RWPE1 (cell line): ENCODE results near the gene AATK.

ENCODE experiments used
- CTCF ChIA-PET: fragments of 350-600 bp; sonication (Branson Sonifier 250); formaldehyde crosslinking; extraction: SDS; loops from one replicate; lab custom pipeline; 2021; lab: Yijun Ruan, JAX
- POLR2A ChIA-PET: fragments of 400-600 bp; formaldehyde crosslinking; extraction: SDS; loops from one replicate; lab custom pipeline; 2020; ENCODE audit warnings: antibody characterized with exemption; ENCODE audit not compliant: low non-redundant PET; lab: Yijun Ruan, JAX
- DNase-seq: peaks from one replicate; pipeline ENCODE4 v3.0.0; 2012; ENCODE audit warnings: low spot score
- H3K27ac ChIP-seq: fragments of 450-650 bp; 2 replicates; pipeline ENCODE4 v1.5.1; 2017
- CTCF ChIP-seq: fragments of 450-650 bp; conservative IDR thresholded peaks from 2 replicates; pipeline ENCODE4 v1.5.1; 2017; ENCODE audit warnings: low read depth, mild to moderate bottlenecking

AATK gene

GRCh38 chr17:81092518-81093095 lies 73.4 kb downstream of the AATK start:
- peak overlapping the region; percentile 99 for H3K27ac ChIP-seq
- no peak for DNase-seq
- TF ChIP-seq CTCF: no peak
- POLR2A ChIA-PET: no interaction called here
- CTCF ChIA-PET: interaction anchor here (0.7 to 1.3 kb wide), 2 partner anchors 9 to 112 kb away, joined by 3 to 4 read pairs; no protein-coding TSS in a partner anchor

DNA sequence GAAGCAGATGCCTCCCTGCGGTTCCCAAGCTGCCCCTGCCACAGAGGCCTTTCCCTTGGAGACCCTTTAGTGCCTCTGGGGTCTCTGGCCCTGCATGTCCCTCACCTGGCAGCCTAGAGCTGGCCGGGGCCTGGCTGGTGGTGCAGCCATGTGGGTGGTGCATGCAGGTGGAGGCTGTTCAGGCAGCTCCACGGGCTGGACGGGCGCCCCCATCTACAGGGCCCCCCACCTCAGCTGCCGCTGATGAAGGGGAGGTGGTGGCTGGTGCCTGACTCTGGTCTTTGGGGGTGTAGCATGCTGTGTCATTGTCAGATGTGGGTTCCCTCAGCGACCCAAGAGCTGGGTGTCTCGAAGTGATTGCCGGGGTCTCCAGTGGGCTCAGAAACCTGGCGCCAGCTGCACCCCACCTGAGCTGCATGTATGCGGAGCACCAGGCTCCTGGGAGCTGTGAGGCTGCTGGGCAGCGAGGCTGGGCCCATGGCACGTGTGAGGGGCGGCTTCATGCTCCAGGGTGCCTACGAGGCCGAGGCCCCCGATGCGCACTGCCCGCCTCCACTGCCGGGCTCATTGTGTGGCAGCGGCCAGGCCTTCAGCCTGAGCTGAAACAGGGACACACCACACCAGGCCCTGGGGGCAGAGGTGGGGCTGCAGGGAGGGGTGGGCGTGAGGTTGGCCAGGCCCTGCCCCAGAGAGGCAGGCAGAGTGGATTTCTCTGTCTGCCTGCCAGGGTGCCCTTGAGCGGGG lies 74.1 kb downstream of the AATK start:
- ChIA-PET CTCF (interaction anchor here (0.7 to 1.3 kb wide), 4 partner anchors 10 to 111 kb away, joined by 3 to 4 read pairs (median 3); no protein-coding TSS in a partner anchor), POLR2A (no interaction called here)
- DNase-seq: no peak
- TF ChIP-seq CTCF: no peak
- H3K27ac ChIP-seq: peak overlapping the region; percentile 99

DNA sequence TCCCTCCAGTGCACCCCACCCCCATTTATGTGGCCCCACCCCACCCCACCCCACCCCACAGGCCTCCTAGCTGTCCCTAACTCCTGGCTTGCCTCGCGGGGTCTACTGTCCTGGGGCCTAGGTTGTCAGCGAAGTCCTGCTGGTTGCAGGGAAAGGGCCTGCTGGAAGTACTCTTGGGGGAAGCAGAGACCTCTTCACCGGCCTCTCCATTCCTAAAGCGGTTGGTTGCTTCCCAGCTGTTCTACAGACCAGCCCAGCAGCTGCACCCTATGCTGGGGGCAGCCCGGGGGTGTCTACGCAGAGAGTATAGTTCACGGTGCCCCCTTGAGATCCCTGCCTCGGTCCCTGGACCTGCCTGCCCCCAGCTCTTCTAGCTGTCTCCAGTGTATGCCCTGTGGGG lies 74.9 kb downstream of the AATK start:
- TF ChIP-seq CTCF: no peak
- no peak for DNase-seq
- POLR2A ChIA-PET: no interaction called here
- peak overlapping the region; percentile 99 for H3K27ac ChIP-seq
- CTCF ChIA-PET: interaction anchor here (0.7 to 1.0 kb wide), 3 partner anchors 34 to 68 kb away, joined by 3 to 4 read pairs (median 3); no protein-coding TSS in a partner anchor

- DNase-seq: peak; percentile 81
- H3K27ac ChIP-seq: peak overlapping the region; percentile 99
- POLR2A ChIA-PET: no interaction called here
- no peak for TF ChIP-seq CTCF
- CTCF ChIA-PET: interaction anchor here (0.7 to 0.9 kb wide), 2 partner anchors 33 to 50 kb away, joined by 3 to 4 read pairs; no protein-coding TSS in a partner anchor
Measured at GRCh38 chr17:81090361-81091136, 75.5 kb downstream of the AATK start.

DNA sequence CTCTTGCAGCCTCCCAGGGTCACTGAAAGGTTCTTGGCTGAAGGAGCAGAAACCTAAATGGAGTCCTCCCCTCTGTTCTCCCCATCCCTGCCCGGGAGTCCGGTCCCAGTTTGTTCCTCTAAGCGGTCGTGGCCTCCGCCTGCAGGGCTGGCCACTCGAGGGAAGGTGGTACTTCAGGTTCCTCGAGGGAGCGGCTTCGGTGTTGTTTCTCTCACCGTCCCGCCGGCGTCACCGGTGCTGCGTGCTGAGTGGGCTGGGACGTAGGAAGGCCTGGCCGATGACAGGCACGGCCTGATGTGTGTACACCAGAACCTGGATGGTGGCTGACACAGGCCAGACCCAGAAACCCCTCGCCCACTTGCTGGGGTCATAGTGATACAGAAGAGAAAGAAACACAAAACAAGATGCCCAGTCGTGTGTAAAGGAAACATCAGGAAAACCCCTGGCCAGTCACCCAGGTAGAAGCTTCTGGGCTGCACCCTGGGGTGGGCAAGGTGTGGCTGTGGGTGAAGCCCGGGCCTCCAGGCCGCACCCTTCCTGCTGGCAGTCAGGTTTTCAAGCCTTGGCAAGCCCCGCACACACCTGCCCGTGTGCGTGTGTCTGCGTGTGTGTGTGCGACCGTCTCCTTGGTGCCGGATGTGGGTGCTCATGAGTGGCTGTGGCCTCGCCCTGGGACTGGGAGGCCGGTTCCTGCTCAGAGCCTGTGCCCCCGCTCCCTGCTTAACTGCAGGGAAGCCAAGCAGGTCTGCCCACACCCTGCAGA lies 79.1 kb downstream of the AATK start:
- peak overlapping the region; percentile 99 for H3K27ac ChIP-seq
- POLR2A ChIA-PET: interaction anchor here (0.6 kb wide), 1 partner anchor 11 kb away, joined by 4 read pairs; no protein-coding TSS in a partner anchor
- CTCF ChIA-PET: interaction anchor here (1.7 kb wide), 1 partner anchor 11 kb away, joined by 15 read pairs; no protein-coding TSS in a partner anchor
- peak; percentile 68 for DNase-seq
- TF ChIP-seq CTCF: no peak
